Prostate gland (tissue), 2 donors: ENCODE measurements around the gene GLYAT. TPM values are rescaled to one million over a fixed set of nuclear protein-coding genes. Genes with fewer than 3 reads are reported as not detected.

Experiments used
- DNase-seq: peaks from one replicate; pipeline ENCODE4 v3.0.0-alpha.2; 2019; ENCODE audit warnings: low spot score
- H3K27ac ChIP-seq, 2 donors: fragments of 200-600 bp; sonication (generic); 2 replicates each; pipeline ENCODE4 v1.5.1; 2017 to 2019
- H3K27me3 ChIP-seq: fragments of 200-600 bp; sonication (generic); replicated peaks from 2 replicates; pipeline ENCODE4 v1.5.1; 2019; ENCODE audit not compliant: insufficient read depth
- H3K36me3 ChIP-seq, 2 donors: fragments of 200-600 bp; sonication (generic); 1 replicate in 1 of 2; 2 replicates in 1 of 2; pipeline versions ENCODE4 v1.5.1 to v1.8.1; 2017 to 2019
- H3K4me1 ChIP-seq: fragments of 200-600 bp; sonication (generic); replicated peaks from 2 replicates; pipeline ENCODE4 v1.5.1; 2019
- H3K4me3 ChIP-seq, 2 donors: fragments of 200-600 bp; sonication (generic); 2 replicates each; pipeline ENCODE4 v1.5.1; 2017 to 2019
- H3K9me3 ChIP-seq: fragments of 200-600 bp; sonication (generic); 2 replicates; pipeline ENCODE4 v1.5.1; 2017
- POLR2A ChIP-seq: fragments of 450-650 bp; IDR thresholded peaks from one replicate; pipeline ENCODE4 v1.6.1; 2016; ENCODE audit warnings: antibody characterized with exemption, mild to moderate bottlenecking
- POLR2AphosphoS5 ChIP-seq: sonication (generic); formaldehyde crosslinking; IDR thresholded peaks from one replicate; pipeline ENCODE4 v1.6.1; 2017; ENCODE audit warnings: antibody characterized with exemption
- WGBS: methylation state at CpG from one replicate; pipeline ENCODE4 v1.1.5; 2018; 5-methylcytosine and 5-hydroxymethylcytosine counted together
- intact Hi-C: fragments of 100-400 bp; cut with DNase I; formaldehyde crosslinking; loops from one replicate; pipeline ENCODE4 v1.14.2; 2022
- total RNA-seq, 2 donors: library from RNA; depleted of rRNA; stranded (reverse); fragments of >200 nt; gene quantifications; one replicate each; pipeline ENCODE4 v1.1.0, GENCODE V29; 2016
- TF ChIP-seq, protein P1 (sequence below), 4 experiments: fragments of 200-600 bp in 2 of 4; fragments of 450-650 bp in 2 of 4; sonication (generic) in 2 of 4; IDR thresholded peaks; 1 replicate in 3 of 4; 2 replicates in 1 of 4; pipeline ENCODE4 v1.5.1; 2016 to 2019; ENCODE audit warnings: antibody characterized with exemption in 4 of 4, mild to moderate bottlenecking in 2 of 4, moderate library complexity in 2 of 4

Gene GLYAT, protein sequence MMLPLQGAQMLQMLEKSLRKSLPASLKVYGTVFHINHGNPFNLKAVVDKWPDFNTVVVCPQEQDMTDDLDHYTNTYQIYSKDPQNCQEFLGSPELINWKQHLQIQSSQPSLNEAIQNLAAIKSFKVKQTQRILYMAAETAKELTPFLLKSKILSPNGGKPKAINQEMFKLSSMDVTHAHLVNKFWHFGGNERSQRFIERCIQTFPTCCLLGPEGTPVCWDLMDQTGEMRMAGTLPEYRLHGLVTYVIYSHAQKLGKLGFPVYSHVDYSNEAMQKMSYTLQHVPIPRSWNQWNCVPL
- not detected for total RNA-seq

DNA sequence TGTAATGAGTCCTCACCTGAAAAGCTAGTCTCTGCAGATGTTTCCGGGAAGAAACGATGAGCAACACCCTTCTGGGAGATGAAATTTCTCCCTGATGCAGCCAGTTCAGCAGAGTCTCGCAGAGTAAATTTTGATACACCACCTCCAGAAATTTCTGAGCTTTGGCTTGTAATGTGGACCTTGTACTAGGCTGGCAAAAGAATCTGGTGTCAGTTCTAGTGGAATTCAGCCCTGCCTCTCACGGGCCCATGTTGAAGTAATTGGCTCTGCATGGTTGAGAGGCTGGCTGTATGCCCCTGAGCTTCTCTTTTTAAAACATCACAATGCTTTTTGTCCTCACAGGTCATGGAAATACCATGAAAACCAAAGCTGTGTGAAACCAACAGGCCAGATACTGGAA lies at the start of gene GLYAT:
Gene GLYAT, minus strand, starts transcription at position 125 of the 400 bp plus-strand sequence. CDS start 7,447 bp downstream, outside the sequence.
- Histone ChIP-seq H3K9me3 (no peaks in the 10 kb centered on the region), H3K27ac (no peak within 1 kb of the TSS), H3K27me3 (no peaks in the 10 kb centered on the region), H3K4me1 (no peaks in the 10 kb centered on the region), H3K36me3 (no peaks in the 10 kb centered on the region), H3K4me3 (no peak within 1 kb of the TSS)
- TF ChIP-seq, protein P1, sequence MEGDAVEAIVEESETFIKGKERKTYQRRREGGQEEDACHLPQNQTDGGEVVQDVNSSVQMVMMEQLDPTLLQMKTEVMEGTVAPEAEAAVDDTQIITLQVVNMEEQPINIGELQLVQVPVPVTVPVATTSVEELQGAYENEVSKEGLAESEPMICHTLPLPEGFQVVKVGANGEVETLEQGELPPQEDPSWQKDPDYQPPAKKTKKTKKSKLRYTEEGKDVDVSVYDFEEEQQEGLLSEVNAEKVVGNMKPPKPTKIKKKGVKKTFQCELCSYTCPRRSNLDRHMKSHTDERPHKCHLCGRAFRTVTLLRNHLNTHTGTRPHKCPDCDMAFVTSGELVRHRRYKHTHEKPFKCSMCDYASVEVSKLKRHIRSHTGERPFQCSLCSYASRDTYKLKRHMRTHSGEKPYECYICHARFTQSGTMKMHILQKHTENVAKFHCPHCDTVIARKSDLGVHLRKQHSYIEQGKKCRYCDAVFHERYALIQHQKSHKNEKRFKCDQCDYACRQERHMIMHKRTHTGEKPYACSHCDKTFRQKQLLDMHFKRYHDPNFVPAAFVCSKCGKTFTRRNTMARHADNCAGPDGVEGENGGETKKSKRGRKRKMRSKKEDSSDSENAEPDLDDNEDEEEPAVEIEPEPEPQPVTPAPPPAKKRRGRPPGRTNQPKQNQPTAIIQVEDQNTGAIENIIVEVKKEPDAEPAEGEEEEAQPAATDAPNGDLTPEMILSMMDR (IDR thresholded peaks at IDR 0.05) = no peak
- TF ChIP-seq POLR2AphosphoS5 (no peak), POLR2A (no peak)
- intact Hi-C loops = no loop called here
- no peak for DNase-seq
- WGBS = 89% methylated on average over 4 of the region's 4 CpGs

DNA sequence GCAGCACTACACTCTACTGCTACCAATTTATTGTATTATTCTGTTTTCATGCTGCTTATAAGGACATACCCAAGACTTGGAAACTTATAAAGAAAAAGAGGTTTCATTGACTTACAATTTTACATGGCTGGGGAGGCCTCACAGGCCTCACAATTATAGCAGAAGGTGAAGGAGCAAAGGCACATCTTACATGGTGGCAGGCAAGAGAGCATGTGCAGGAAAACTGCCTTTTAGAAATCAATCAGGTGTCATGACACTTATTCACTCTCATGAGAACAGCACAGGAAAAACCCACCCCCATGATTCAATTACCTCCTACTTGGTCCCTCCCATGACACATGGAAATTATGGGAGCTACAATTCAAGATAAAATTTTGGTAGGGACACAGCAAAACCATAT lies 49.6 kb upstream of the GLYAT start:
- intact Hi-C loops = no loop called here

DNA sequence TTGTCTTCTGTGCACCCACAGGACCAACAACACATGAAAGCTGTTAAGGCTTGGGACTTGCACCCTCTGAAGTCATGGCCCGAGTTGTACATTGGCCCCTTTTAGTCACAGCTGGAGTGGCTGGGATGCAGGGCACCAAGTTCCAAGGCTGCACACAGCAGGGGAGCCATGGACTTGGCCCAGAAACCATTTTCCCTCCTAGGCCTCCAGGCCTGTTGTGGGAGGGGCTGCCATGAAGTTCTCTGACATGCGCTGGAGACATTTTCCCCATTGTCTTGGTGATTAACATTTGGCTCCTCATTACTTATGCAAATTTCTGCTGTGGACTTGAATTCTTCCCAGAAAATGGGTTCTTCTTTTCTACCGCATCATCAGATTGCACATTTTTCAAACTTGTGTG lies 48.8 kb upstream of the GLYAT start:
- Histone ChIP-seq H3K27me3 (no peaks in the 10 kb centered on the region), H3K27ac (no peak overlapping the region), H3K9me3 (no peaks in the 10 kb centered on the region), H3K4me1 (no peaks in the 10 kb centered on the region), H3K36me3 (no peaks in the 10 kb centered on the region), H3K4me3 (no peak overlapping the region)
- TF ChIP-seq POLR2A (no peak), POLR2AphosphoS5 (no peak)
- TF ChIP-seq, protein P1 (IDR thresholded peaks at IDR 0.05) = no peak
- intact Hi-C loops = no loop called here
- WGBS = 88% methylated on average over 3 of the region's 3 CpGs
- no peak for DNase-seq

More for the DNA sequence above, 49.6 kb upstream of the GLYAT start:
- Histone ChIP-seq H3K27ac (no peak overlapping the region), H3K9me3 (no peaks in the 10 kb centered on the region), H3K4me3 (no peak overlapping the region), H3K36me3 (no peaks in the 10 kb centered on the region), H3K27me3 (no peaks in the 10 kb centered on the region), H3K4me1 (no peaks in the 10 kb centered on the region)
- DNase-seq = no peak
- TF ChIP-seq, protein P1 (IDR thresholded peaks at IDR 0.05) = no peak
- TF ChIP-seq POLR2AphosphoS5 (no peak), POLR2A (no peak)

DNA sequence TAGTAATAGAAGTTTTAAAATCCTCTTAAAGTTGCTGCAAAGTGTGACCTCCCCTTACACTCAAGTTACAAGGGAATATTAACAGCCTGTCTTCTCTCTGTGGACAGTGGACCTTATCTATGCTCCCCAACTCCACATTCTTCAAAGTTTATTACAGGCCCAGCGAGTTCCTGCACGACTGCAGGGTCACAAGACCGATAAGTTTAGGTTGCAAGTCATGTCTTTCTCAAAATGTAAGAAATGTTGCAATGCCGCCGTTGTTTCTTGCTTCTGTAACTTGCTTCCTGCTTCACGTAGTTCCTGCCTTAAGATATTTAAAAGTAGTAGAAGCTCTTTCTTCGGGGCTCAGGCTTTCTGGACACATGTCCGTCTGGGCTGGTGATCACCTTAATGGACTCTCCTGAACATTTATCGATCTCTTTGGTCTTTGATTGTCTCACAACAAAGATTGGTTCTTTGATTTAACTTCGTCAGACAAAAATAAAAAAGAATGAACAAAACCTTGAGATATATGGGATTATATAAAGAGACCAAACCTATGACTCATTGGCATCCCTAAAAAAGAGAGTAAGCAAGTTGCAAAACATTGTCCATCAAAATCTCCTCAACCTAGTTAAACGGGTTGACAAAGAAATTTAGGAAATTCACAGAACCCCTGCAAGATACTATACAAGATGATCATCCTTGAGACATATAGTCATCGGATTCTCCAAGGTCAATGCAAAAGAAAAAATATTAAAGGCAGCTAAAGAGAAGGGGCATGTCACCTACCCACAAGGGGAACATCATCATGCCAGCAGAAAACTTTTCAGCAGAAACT lies 45.4 kb upstream of the GLYAT start:
- Histone ChIP-seq H3K4me1 (no peaks in the 10 kb centered on the region), H3K36me3 (no peaks in the 10 kb centered on the region), H3K4me3 (no peak overlapping the region), H3K27me3 (no peaks in the 10 kb centered on the region), H3K27ac (no peak overlapping the region), H3K9me3 (no peaks in the 10 kb centered on the region)
- no peak for DNase-seq
- intact Hi-C loops = no loop called here
- WGBS = 62% methylated on average over 12 of the region's 12 CpGs
- no peak for TF ChIP-seq POLR2AphosphoS5
- TF ChIP-seq, protein P1 (IDR thresholded peaks at IDR 0.05) = no peak
- no peak for TF ChIP-seq POLR2A
